Kidney epithelial cell (primary cell): ENCODE data around the gene VAV2. TPM values are rescaled to one million over a fixed set of nuclear protein-coding genes. Genes with fewer than 3 reads are reported as not detected.

Experiments
- DNase-seq: peaks from one replicate; pipeline ENCODE4 v3.0.0-alpha.2; 2010; ENCODE audit warnings: low read depth
- H3K27me3 ChIP-seq: 2 replicates; pipeline ENCODE4 v1.6.0; 2011; ENCODE audit warnings: low read length; ENCODE audit not compliant: control insufficient read depth, insufficient read depth
- H3K36me3 ChIP-seq: 2 replicates; pipeline ENCODE4 v1.5.1; 2011; ENCODE audit warnings: low read length; ENCODE audit not compliant: control insufficient read depth, insufficient read depth
- H3K4me3 ChIP-seq: 2 replicates; pipeline ENCODE4 v1.5.1; 2011; ENCODE audit warnings: low read depth, mild to moderate bottlenecking, control low read depth, low read length
- total RNA-seq: library from RNA; depleted of rRNA; stranded (reverse); fragments of >200 nt; gene quantifications from 2 replicates; pipeline ENCODE4 v1.2.3, GENCODE V29; 2015
- TF ChIP-seq, protein P1 (sequence below): IDR thresholded peaks from 2 replicates; pipeline ENCODE4 v1.5.1; 2011; ENCODE audit warnings: mild to moderate bottlenecking, moderate library complexity, low read length, control low read depth, inconsistent platforms; ENCODE audit not compliant: insufficient read depth, poor library complexity, severe bottlenecking

VAV2 gene
- total RNA-seq, 1 donor from 2014 or later: 37.8 TPM

DNA sequence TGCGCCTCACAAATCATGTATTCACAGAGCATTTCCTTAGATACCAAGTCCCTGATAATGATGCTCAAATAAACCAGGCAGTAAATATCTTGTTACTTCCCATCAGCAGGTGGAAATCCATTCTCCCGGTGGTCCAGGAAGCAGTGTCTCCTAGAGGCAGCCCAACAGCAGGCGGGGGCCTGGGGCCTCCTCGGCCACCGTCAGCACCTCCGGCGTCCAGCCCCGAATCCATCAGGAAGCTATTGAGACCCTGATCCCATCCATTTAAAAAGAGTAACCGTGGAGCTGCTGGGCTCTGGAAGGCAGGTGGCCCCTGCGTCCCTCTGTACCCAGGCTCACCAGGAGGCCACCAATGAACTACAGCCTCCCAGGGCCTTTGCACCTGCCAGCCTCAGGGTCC is 54.0 kb downstream of the VAV2 start:
- Histone ChIP-seq H3K4me3 (no peak overlapping the region), H3K36me3 (peaks cover 4% of the 10 kb centered on the region), H3K27me3 (no peaks in the 10 kb centered on the region)
- TF ChIP-seq, protein P1, sequence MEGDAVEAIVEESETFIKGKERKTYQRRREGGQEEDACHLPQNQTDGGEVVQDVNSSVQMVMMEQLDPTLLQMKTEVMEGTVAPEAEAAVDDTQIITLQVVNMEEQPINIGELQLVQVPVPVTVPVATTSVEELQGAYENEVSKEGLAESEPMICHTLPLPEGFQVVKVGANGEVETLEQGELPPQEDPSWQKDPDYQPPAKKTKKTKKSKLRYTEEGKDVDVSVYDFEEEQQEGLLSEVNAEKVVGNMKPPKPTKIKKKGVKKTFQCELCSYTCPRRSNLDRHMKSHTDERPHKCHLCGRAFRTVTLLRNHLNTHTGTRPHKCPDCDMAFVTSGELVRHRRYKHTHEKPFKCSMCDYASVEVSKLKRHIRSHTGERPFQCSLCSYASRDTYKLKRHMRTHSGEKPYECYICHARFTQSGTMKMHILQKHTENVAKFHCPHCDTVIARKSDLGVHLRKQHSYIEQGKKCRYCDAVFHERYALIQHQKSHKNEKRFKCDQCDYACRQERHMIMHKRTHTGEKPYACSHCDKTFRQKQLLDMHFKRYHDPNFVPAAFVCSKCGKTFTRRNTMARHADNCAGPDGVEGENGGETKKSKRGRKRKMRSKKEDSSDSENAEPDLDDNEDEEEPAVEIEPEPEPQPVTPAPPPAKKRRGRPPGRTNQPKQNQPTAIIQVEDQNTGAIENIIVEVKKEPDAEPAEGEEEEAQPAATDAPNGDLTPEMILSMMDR: no peak
- DNase-seq: no peak

DNA sequence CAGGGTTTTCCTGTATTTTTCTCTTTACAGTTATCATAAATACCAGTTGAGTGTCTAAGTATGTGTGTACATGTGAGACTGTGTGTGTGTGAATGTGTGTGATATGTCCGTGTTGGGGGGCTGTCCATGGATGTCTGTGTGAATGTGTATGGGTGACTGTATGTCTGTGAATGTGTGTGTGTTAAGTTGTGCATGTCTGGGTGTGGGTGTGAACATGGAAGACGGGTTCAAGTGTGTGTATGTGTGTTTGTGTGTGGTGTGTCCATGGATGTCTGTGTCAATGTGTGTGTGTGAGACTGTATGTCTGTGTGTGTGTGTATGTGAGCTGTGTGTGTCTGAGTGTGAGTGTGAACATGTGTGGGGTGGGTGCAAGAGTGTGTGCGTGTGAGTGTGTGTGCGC is 55.0 kb downstream of the VAV2 start:
- Histone ChIP-seq H3K27me3 (no peaks in the 10 kb centered on the region), H3K36me3 (peaks cover 5% of the 10 kb centered on the region), H3K4me3 (no peak overlapping the region)
- TF ChIP-seq, protein P1: no peak
- no peak for DNase-seq

DNA sequence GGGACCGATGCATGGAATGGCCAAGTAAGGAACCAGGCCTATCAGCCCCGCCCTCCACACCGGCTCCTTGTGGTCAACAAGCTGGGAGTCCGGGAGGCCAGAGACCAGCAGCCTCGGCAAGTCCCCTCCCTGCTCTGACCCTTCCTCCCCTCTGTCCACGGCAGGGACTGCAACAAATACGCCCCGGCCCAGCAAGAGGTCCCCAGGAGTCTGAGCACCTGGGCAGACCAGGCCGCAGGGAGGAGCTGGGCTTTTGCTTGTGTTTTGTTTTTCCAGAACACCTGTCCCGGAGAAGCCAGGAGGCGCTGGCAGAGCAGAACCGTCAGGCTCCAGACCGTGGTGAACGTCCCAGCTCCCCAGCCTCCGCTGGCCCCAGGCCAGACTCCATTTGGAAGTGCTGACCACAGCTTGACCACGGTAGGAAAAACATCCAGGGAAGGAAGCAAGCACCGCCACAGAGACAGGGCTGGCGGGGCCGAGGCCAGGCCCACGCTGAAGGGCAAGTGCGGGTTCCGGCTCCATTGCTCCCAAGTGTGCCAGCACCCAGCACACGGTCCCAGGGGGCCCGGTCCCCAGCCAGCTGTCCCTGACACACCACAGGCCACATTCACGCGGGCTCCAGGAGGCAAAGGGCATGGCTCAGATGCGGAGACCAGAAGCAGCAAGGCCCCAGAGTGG is 56.7 kb downstream of the VAV2 start:
- peak; percentile 56 for DNase-seq

DNA sequence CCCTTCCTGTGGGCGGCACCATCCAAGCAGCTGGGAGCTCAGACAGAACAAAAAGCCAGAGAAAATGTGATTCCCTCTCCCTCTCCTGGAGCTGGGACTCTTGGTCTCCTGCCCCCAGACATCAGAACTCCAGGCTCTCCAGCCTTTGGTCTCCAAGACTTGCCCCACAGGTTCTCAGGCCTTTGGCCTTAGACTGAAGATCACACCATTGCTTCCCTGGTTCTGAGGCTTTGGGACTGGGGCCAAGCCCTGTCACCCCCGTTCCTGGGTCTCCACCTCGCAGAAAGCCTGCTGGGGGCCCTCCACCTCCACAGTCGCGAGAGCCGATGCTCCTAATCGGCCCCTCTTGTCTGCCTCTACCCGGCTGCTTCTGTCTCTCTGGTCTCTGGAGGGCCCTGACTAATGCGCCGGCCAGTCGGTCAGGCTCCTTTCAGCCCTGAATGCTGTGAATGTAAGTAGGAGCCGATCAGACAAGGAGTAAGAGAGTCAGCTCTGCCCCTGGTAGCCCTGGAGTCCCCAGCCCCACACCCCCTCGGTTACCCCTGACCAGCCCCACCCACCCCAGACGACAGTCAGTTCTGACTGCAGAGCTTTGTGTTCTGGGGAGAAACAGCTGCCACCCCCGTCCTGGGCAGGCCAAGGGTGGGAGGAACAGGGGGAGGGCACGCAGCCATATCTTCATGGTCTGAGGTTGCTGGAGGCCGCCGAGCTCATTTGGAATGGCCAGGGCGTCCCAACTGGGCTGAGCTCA is 57.5 kb downstream of the VAV2 start:
- DNase-seq: no peak
- TF ChIP-seq, protein P1: no peak
- Histone ChIP-seq H3K36me3 (peaks cover 5% of the 10 kb centered on the region), H3K27me3 (no peaks in the 10 kb centered on the region), H3K4me3 (no peak overlapping the region)

More for the DNA sequence above, 56.7 kb downstream of the VAV2 start:
- Histone ChIP-seq H3K4me3 (no peak overlapping the region), H3K36me3 (peaks cover 5% of the 10 kb centered on the region), H3K27me3 (no peaks in the 10 kb centered on the region)
- TF ChIP-seq, protein P1: peak; percentile 29

DNA sequence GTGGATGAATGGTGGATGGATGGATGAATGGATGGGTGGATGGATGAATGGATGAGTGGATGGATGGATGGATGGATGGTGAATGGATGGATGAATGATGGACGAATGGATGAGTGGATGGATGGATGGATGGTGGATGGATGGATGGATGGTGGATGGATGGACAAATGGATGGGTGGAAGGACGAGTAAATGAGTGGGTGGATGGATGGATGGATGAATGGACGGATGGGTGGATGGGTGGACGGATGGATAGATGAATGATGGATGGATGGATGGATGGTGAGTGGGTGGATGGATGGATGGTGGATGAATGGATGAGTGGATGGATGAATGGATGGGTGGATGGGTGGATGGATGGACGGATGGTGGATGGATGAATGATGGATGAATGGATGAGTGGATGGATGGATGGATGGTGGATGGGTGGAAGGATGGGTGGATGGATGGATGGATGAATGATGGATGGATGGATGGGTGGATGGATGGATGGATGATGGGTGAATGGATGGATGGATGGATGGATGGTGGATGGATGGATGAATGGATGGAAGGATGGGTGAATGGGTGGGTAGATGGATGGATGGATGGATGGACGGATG is 58.6 kb downstream of the VAV2 start:
- peaks cover 5% of the 10 kb centered on the region for H3K36me3 ChIP-seq
- TF ChIP-seq, protein P1: no peak
- no peaks in the 10 kb centered on the region for H3K27me3 ChIP-seq
- DNase-seq: no peak
- H3K4me3 ChIP-seq: no peak overlapping the region
